ENCODE measurements around the gene CST3.
A peak's percentile ranks its signal among the peaks of the same experiment; 100 is the strongest.

CST3 gene

GRCh38 chr20:23609486-23610109 is 28.2 kb downstream of the CST3 start:
- Histone ChIP-seq H3K9me3 (ENCODE audit: insufficient read depth, low read length, severe bottlenecking) (no peaks in the 10 kb centered on the region), H3K36me3 (ENCODE audit: insufficient read depth, low read length) (no peaks in the 10 kb centered on the region), H2AFZ (ENCODE audit: low read depth, low read length) (no peak overlapping the region), H3K27me3 (ENCODE audit: insufficient read depth, low read length, poor library complexity) (peaks cover 17% of the 10 kb centered on the region), H4K20me1 (ENCODE audit: insufficient read depth, low read length) (no peaks in the 10 kb centered on the region), H3K9ac (ENCODE audit: low read depth, low read length) (no peak overlapping the region), H3K79me2 (ENCODE audit: insufficient read depth, low read length) (no peaks in the 10 kb centered on the region), H3K4me3 (ENCODE audit: low read depth in 1 of 2, low read length in 2 of 2) (no peak overlapping the region), H3K4me1 (ENCODE audit: insufficient read depth, low read length) (0 out of 2 replicates have a peak, but pooled peaks cover 3% of the 10 kb centered on the region), H3K27ac (ENCODE audit: low read length) (no peak overlapping the region), H3K4me2 (ENCODE audit: insufficient read depth, low read length) (no peak overlapping the region)
- ATAC-seq (ENCODE audit: insufficient read depth, low read depth) (no peak), DNase-seq (no peak)
- TF ChIP-seq EZH2 (IDR thresholded peaks at IDR 0.05; ENCODE audit: borderline replicate concordance, low read depth, low read length, severe bottlenecking) (no peak), CTCF (IDR thresholded peaks at IDR 0.05; ENCODE audit: borderline replicate concordance, extremely low read depth, low read length, poor library complexity, severe bottlenecking) (no peak)

GRCh38 chr20:23608251-23608846 is 29.4 kb downstream of the CST3 start:
- no peak overlapping the region for H3K9ac ChIP-seq (ENCODE audit: low read depth, low read length)
- 0 out of 2 replicates have a peak, but pooled peaks cover 3% of the 10 kb centered on the region for H3K4me1 ChIP-seq (ENCODE audit: insufficient read depth, low read length)
- H3K79me2 ChIP-seq (ENCODE audit: insufficient read depth, low read length) = no peaks in the 10 kb centered on the region
- ATAC-seq (ENCODE audit: insufficient read depth, low read depth) (no peak), DNase-seq (no peak)
- no peaks in the 10 kb centered on the region for H4K20me1 ChIP-seq (ENCODE audit: insufficient read depth, low read length)
- H3K4me2 ChIP-seq (ENCODE audit: insufficient read depth, low read length) = no peak overlapping the region
- H3K27me3 ChIP-seq (ENCODE audit: insufficient read depth, low read length, poor library complexity) = peaks cover 16% of the 10 kb centered on the region
- H3K9me3 ChIP-seq (ENCODE audit: insufficient read depth, low read length, severe bottlenecking) = no peaks in the 10 kb centered on the region
- H3K27ac ChIP-seq (ENCODE audit: low read length) = no peak overlapping the region
- H3K36me3 ChIP-seq (ENCODE audit: insufficient read depth, low read length) = no peaks in the 10 kb centered on the region
- no peak overlapping the region for H3K4me3 ChIP-seq (ENCODE audit: low read depth in 1 of 2, low read length in 2 of 2)
- TF ChIP-seq CTCF (IDR thresholded peaks at IDR 0.05; ENCODE audit: borderline replicate concordance, extremely low read depth, low read length, poor library complexity, severe bottlenecking) (no peak), EZH2 (IDR thresholded peaks at IDR 0.05; ENCODE audit: borderline replicate concordance, low read depth, low read length, severe bottlenecking) (no peak)
- no peak overlapping the region for H2AFZ ChIP-seq (ENCODE audit: low read depth, low read length)

- Histone ChIP-seq H3K4me2 (ENCODE audit: insufficient read depth, low read length) (no peak overlapping the region), H2AFZ (ENCODE audit: low read depth, low read length) (no peak overlapping the region), H3K36me3 (ENCODE audit: insufficient read depth, low read length) (no peaks in the 10 kb centered on the region), H3K9ac (ENCODE audit: low read depth, low read length) (no peak overlapping the region), H3K4me3 (ENCODE audit: low read depth in 1 of 2, low read length in 2 of 2) (no peak overlapping the region), H4K20me1 (ENCODE audit: insufficient read depth, low read length) (no peaks in the 10 kb centered on the region), H3K27ac (ENCODE audit: low read length) (no peak overlapping the region), H3K27me3 (ENCODE audit: insufficient read depth, low read length, poor library complexity) (peaks cover 20% of the 10 kb centered on the region), H3K9me3 (ENCODE audit: insufficient read depth, low read length, severe bottlenecking) (no peaks in the 10 kb centered on the region), H3K79me2 (ENCODE audit: insufficient read depth, low read length) (no peaks in the 10 kb centered on the region), H3K4me1 (ENCODE audit: insufficient read depth, low read length) (0 out of 2 replicates have a peak, but pooled peaks cover 3% of the 10 kb centered on the region)
- DNase-seq (no peak), ATAC-seq (ENCODE audit: insufficient read depth, low read depth) (no peak)
- TF ChIP-seq CTCF (IDR thresholded peaks at IDR 0.05; ENCODE audit: borderline replicate concordance, extremely low read depth, low read length, poor library complexity, severe bottlenecking) (peak; percentile 7), EZH2 (IDR thresholded peaks at IDR 0.05; ENCODE audit: borderline replicate concordance, low read depth, low read length, severe bottlenecking) (no peak)
Observed at GRCh38 chr20:23607497-23608245, 30.1 kb downstream of the CST3 start.

All from DND-41 (cell line).